ENCODE results near the gene TMEM135. TPM values are rescaled to one million over a fixed set of nuclear protein-coding genes. Genes with fewer than 3 reads are reported as not detected.

TMEM135 gene
- total RNA-seq, 1 donor, result 35.8 TPM

DNA sequence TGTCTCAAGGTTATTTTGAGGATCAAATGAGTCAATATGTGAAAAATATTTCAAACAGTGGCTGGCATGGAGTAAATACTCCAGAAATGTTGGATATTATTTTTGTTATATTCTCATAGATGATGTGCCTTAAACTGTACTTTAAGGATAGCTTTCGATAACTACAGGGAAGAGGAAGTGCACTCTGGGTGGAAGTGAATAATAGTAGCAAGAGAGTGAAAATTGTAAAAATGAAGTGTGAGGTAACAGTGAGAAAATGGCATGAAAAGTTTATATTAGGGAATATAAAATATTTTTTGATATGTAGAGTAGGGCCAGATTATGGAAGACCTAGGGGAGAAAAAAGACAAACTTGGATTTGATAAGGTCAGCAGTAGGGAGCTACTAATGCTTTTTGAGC is 258.9 kb downstream of the TMEM135 start:
- no peak overlapping the region for H3K27ac ChIP-seq (ENCODE audit: low read depth, low read length)
- H3K79me2 ChIP-seq (ENCODE audit: insufficient read depth, low read length), result no peaks in the 10 kb centered on the region
- H3K27me3 ChIP-seq (ENCODE audit: insufficient read depth, low read length), result no peaks in the 10 kb centered on the region
- DNase-seq (ENCODE audit: insufficient read length, low spot score, missing footprints), result no peak
- no peak overlapping the region for H2AFZ ChIP-seq (ENCODE audit: low read length)
- no peaks in the 10 kb centered on the region for H3K36me3 ChIP-seq (ENCODE audit: insufficient read depth, low read length)
- no peaks in the 10 kb centered on the region for H4K20me1 ChIP-seq (ENCODE audit: insufficient read depth, low read length)
- no peaks in the 10 kb centered on the region for H3K4me1 ChIP-seq (ENCODE audit: insufficient read depth, low read length)
- TF ChIP-seq, protein P1, sequence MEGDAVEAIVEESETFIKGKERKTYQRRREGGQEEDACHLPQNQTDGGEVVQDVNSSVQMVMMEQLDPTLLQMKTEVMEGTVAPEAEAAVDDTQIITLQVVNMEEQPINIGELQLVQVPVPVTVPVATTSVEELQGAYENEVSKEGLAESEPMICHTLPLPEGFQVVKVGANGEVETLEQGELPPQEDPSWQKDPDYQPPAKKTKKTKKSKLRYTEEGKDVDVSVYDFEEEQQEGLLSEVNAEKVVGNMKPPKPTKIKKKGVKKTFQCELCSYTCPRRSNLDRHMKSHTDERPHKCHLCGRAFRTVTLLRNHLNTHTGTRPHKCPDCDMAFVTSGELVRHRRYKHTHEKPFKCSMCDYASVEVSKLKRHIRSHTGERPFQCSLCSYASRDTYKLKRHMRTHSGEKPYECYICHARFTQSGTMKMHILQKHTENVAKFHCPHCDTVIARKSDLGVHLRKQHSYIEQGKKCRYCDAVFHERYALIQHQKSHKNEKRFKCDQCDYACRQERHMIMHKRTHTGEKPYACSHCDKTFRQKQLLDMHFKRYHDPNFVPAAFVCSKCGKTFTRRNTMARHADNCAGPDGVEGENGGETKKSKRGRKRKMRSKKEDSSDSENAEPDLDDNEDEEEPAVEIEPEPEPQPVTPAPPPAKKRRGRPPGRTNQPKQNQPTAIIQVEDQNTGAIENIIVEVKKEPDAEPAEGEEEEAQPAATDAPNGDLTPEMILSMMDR (IDR thresholded peaks at IDR 0.05; ENCODE audit: extremely low read depth, low read depth, low read length), result no peak
- H3K4me3 ChIP-seq (ENCODE audit: insufficient read depth, low read length), result no peak overlapping the region
- H3K9me3 ChIP-seq (ENCODE audit: low read depth, low read length), result no peaks in the 10 kb centered on the region
- H3K4me2 ChIP-seq (ENCODE audit: insufficient read depth, low read length), result no peak overlapping the region

DNA sequence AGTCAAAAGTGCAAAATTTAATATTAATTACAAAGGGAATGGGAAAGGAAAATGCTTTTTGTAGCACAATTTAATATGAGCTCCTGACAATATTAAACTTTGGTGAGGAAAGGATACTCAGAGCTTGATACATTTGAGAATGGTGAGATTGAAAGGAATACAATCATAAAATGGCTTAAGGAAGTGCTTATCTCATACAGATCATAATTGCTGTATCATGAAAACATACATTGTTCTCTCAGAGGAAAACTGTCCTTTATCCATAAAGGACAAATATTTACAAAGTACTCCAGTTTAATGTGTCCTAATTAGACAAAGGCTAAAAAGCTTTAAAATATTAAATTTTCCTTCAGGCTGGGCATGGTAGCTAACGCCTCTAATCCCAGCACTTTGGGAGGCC is 260.4 kb downstream of the TMEM135 start:
- H4K20me1 ChIP-seq (ENCODE audit: insufficient read depth, low read length), result no peaks in the 10 kb centered on the region
- no peak for DNase-seq (ENCODE audit: insufficient read length, low spot score, missing footprints)
- H3K36me3 ChIP-seq (ENCODE audit: insufficient read depth, low read length), result no peaks in the 10 kb centered on the region
- no peaks in the 10 kb centered on the region for H3K27me3 ChIP-seq (ENCODE audit: insufficient read depth, low read length)
- H3K4me3 ChIP-seq (ENCODE audit: insufficient read depth, low read length), result no peak overlapping the region
- no peak overlapping the region for H3K27ac ChIP-seq (ENCODE audit: low read depth, low read length)
- H3K79me2 ChIP-seq (ENCODE audit: insufficient read depth, low read length), result no peaks in the 10 kb centered on the region
- TF ChIP-seq, protein P1 (IDR thresholded peaks at IDR 0.05; ENCODE audit: extremely low read depth, low read depth, low read length), result no peak
- no peaks in the 10 kb centered on the region for H3K4me1 ChIP-seq (ENCODE audit: insufficient read depth, low read length)
- H3K4me2 ChIP-seq (ENCODE audit: insufficient read depth, low read length), result no peak overlapping the region
- H2AFZ ChIP-seq (ENCODE audit: low read length), result no peak overlapping the region
- no peaks in the 10 kb centered on the region for H3K9me3 ChIP-seq (ENCODE audit: low read depth, low read length)

DNA sequence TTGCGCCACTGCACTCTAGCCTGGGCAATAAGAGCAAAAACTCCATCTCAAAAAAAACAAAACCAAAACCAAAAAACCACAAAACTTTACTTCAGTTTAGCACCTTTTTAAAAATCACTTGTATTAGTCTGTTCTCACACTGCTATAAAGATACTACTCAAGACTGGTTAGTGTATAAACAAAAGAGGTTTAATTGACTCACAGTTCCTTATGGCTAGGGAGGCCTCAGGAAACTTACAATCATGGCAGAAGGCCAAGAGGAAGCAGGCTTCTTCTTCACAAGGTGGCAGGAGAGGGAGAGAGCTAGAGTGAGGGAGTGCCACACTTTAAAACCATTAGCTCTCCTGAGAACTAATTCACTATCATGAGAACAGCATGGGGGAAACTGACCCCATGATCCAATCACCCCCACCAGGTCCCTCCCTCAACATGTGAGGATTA is 261.3 kb downstream of the TMEM135 start:
- DNase-seq (ENCODE audit: insufficient read length, low spot score, missing footprints), result no peak
- Histone ChIP-seq H3K79me2 (ENCODE audit: insufficient read depth, low read length) (no peaks in the 10 kb centered on the region), H3K36me3 (ENCODE audit: insufficient read depth, low read length) (no peaks in the 10 kb centered on the region), H3K4me3 (ENCODE audit: insufficient read depth, low read length) (no peak overlapping the region), H2AFZ (ENCODE audit: low read length) (no peak overlapping the region), H3K4me2 (ENCODE audit: insufficient read depth, low read length) (no peak overlapping the region), H3K9me3 (ENCODE audit: low read depth, low read length) (no peaks in the 10 kb centered on the region), H4K20me1 (ENCODE audit: insufficient read depth, low read length) (no peaks in the 10 kb centered on the region), H3K27me3 (ENCODE audit: insufficient read depth, low read length) (no peaks in the 10 kb centered on the region), H3K4me1 (ENCODE audit: insufficient read depth, low read length) (no peaks in the 10 kb centered on the region), H3K27ac (ENCODE audit: low read depth, low read length) (no peak overlapping the region)
- TF ChIP-seq, protein P1 (IDR thresholded peaks at IDR 0.05; ENCODE audit: extremely low read depth, low read depth, low read length), result no peak

DNA sequence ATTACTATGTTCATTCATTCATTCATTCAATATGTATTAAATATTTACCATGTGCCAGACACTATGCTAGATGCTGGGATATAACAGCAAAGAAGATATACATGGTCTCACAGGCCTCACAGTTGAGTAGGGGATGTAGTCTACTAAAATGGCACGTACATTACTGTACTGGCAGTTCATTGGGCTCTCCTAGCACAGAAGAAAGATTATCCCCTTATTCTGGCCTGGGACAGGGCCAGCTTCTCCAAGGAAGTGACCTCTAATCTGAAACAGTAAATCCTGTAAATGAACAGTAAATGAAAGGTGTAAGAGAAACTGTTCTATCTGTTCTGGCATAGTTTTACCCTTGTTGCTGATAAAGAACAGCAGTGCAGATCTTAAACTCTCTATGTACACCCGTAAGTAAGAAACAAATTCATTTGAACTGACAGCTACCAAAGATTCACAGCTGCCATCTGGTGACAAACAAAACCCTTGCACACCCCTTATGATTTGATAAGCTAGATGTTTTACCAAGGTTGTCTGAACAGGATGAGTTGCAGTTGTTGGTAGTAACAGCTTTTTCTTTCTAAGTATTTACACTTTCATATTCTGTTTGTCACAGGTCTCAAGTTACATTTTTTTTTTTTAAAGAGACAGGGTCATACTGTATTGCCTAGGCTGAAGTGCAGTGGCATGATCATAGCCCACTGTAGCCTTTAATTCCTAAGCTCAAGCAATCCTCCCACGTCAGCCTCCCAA is 263.1 kb downstream of the TMEM135 start:
- Histone ChIP-seq H3K27ac (ENCODE audit: low read depth, low read length) (no peak overlapping the region), H2AFZ (ENCODE audit: low read length) (no peak overlapping the region), H4K20me1 (ENCODE audit: insufficient read depth, low read length) (no peaks in the 10 kb centered on the region), H3K9me3 (ENCODE audit: low read depth, low read length) (no peaks in the 10 kb centered on the region), H3K27me3 (ENCODE audit: insufficient read depth, low read length) (no peaks in the 10 kb centered on the region), H3K4me1 (ENCODE audit: insufficient read depth, low read length) (no peaks in the 10 kb centered on the region), H3K36me3 (ENCODE audit: insufficient read depth, low read length) (no peaks in the 10 kb centered on the region), H3K4me2 (ENCODE audit: insufficient read depth, low read length) (no peak overlapping the region), H3K4me3 (ENCODE audit: insufficient read depth, low read length) (no peak overlapping the region), H3K79me2 (ENCODE audit: insufficient read depth, low read length) (no peaks in the 10 kb centered on the region)
- TF ChIP-seq, protein P1 (IDR thresholded peaks at IDR 0.05; ENCODE audit: extremely low read depth, low read depth, low read length), result no peak
- DNase-seq (ENCODE audit: insufficient read length, low spot score, missing footprints), result no peak

Data from osteoblast (primary cell).